ENCODE data around the gene SMIM3.
"Not testable (repeated sequence)": the region's sequence is repeated elsewhere in the genome, so short reads cannot be mapped to it uniquely, and the experiment has no call there.

Gene SMIM3

DNA sequence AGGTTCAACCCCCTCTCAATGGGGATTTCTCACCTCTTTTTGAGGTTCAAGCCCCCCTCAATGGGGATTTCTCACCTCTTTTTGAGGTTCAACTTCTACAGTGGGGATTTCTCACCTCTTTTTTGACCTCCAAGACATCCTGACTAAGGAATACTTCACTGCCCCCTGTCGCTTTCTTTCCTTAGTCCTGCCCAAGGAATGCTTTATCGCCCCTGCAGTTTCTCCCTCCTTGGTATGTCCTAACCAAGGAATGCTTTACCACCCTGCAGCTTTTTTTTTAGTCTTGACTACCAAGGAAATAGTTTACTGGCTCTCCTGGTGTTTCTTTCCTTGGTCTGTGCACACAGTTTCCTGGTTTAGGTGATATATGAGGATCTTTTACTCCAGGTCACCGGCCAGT is 58.1 kb downstream of the SMIM3 start:
- H3K79me2 ChIP-seq, result no peaks in the 10 kb centered on the region
- no peak overlapping the region for H3K4me3 ChIP-seq (ENCODE audit: low read depth, low read length)
- H3K27me3 ChIP-seq (ENCODE audit: control insufficient read depth, insufficient read depth, low read length), result no peaks in the 10 kb centered on the region
- no peak overlapping the region for H2AFZ ChIP-seq
- no peaks in the 10 kb centered on the region for H3K4me1 ChIP-seq
- no peak overlapping the region for H3K27ac ChIP-seq
- H3K9ac ChIP-seq, result no peak overlapping the region
- H3K36me3 ChIP-seq (ENCODE audit: control insufficient read depth, insufficient read depth, low read length), result no peaks in the 10 kb centered on the region
- no peak overlapping the region for H3K4me2 ChIP-seq (ENCODE audit: low read length)
- no peaks in the 10 kb centered on the region for H3K9me3 ChIP-seq (ENCODE audit: control insufficient read depth, low read length)
- TF ChIP-seq, protein P1, sequence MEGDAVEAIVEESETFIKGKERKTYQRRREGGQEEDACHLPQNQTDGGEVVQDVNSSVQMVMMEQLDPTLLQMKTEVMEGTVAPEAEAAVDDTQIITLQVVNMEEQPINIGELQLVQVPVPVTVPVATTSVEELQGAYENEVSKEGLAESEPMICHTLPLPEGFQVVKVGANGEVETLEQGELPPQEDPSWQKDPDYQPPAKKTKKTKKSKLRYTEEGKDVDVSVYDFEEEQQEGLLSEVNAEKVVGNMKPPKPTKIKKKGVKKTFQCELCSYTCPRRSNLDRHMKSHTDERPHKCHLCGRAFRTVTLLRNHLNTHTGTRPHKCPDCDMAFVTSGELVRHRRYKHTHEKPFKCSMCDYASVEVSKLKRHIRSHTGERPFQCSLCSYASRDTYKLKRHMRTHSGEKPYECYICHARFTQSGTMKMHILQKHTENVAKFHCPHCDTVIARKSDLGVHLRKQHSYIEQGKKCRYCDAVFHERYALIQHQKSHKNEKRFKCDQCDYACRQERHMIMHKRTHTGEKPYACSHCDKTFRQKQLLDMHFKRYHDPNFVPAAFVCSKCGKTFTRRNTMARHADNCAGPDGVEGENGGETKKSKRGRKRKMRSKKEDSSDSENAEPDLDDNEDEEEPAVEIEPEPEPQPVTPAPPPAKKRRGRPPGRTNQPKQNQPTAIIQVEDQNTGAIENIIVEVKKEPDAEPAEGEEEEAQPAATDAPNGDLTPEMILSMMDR (IDR thresholded peaks at IDR 0.05), result no peak

DNA sequence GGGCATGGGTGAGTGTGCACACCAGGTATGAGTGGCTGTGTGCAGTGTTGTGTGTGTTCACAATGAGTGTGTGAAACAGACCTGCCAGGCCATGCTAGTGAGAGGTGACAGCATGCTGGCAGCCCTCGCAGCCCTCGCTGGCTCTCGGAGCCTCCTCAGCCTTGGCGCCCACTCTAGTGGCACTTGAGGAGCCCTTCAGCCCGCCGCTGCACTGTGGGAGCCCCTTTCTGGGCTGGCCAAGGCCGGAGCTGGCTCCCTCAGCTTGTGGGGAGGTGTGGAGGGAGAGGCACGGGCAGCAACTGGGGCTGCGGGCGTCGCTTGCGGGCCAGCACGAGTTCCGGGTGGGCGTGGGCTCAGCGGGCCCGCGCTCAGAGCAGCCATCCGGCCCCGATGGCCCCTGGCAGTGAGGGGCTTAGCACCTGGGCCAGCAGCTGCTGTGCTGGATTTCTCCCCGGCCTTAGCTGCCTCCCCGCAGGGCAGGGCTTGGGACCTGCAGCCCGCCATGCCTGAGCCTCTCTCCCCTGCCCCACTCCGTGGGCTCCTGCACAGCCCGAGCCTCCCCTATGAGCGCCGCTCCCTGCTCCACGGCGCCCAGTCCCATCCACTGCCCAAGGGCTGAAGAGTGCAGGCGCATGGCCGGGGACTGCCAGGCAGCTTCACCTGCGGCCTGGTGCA is 66.8 kb downstream of the SMIM3 start:
- not testable (repeated sequence) for H3K4me2 ChIP-seq (ENCODE audit: low read length); H3K4me1 ChIP-seq; H3K4me3 ChIP-seq (ENCODE audit: low read depth, low read length); H2AFZ ChIP-seq; H3K79me2 ChIP-seq; H3K9ac ChIP-seq; H3K36me3 ChIP-seq (ENCODE audit: control insufficient read depth, insufficient read depth, low read length); H3K27ac ChIP-seq; H3K27me3 ChIP-seq (ENCODE audit: control insufficient read depth, insufficient read depth, low read length); H3K9me3 ChIP-seq (ENCODE audit: control insufficient read depth, low read length)

DNA sequence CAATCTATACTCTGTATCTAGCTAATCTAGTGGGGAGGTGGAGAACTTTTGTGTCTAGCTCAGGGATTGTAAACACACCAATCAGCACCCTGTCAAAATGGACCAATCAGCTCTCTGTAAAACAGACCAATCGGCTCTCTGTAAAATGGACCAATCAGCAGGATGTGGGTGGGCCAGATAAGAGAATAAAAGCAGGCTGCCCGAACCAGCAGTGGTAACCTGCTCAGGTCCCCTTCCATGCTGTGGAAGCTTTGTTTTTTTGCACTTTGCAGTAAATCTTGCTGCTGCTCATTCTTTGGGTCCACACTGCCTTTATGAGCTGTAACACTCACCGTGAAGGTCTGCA is 67.7 kb downstream of the SMIM3 start, which contains the start of gene IRGM:
Gene IRGM (plus strand): TSS at position 214 of the 346 bp plus-strand sequence. CDS start 1,603 bp downstream, outside the sequence.
- H3K9ac ChIP-seq; H3K4me2 ChIP-seq (ENCODE audit: low read length); H2AFZ ChIP-seq; H3K4me3 ChIP-seq (ENCODE audit: low read depth, low read length); H3K9me3 ChIP-seq (ENCODE audit: control insufficient read depth, low read length); H3K79me2 ChIP-seq; H3K27ac ChIP-seq; H3K27me3 ChIP-seq (ENCODE audit: control insufficient read depth, insufficient read depth, low read length); H3K36me3 ChIP-seq (ENCODE audit: control insufficient read depth, insufficient read depth, low read length); H3K4me1 ChIP-seq: not testable (repeated sequence)
